ENCODE data around the gene ZFYVE9. TPM values are rescaled to one million over a fixed set of nuclear protein-coding genes. Genes with fewer than 3 reads are reported as not detected.

Gene ZFYVE9
- total RNA-seq, 1 experiment from 2014 or later, result 19.6 TPM

DNA sequence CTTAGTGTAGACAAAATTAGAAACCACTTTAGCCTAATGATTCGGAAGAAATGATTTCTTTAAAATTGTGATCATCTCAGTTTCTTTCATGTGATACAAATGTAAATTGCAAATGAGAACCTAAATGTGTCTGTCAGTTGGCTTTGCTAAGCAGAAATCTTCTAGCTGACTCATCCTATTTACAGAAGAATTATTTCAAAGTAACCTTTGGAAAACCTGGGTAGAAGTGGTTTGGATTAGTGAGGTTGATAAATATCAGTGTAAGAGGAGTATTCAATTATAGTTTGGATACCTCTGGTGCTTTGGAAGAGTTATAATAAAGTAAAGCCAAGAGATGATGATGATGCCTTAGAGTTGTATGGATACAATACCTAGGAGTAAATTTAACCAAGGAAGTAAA, 186.7 kb downstream of the ZFYVE9 start (continued):
- TF ChIP-seq, protein P1, sequence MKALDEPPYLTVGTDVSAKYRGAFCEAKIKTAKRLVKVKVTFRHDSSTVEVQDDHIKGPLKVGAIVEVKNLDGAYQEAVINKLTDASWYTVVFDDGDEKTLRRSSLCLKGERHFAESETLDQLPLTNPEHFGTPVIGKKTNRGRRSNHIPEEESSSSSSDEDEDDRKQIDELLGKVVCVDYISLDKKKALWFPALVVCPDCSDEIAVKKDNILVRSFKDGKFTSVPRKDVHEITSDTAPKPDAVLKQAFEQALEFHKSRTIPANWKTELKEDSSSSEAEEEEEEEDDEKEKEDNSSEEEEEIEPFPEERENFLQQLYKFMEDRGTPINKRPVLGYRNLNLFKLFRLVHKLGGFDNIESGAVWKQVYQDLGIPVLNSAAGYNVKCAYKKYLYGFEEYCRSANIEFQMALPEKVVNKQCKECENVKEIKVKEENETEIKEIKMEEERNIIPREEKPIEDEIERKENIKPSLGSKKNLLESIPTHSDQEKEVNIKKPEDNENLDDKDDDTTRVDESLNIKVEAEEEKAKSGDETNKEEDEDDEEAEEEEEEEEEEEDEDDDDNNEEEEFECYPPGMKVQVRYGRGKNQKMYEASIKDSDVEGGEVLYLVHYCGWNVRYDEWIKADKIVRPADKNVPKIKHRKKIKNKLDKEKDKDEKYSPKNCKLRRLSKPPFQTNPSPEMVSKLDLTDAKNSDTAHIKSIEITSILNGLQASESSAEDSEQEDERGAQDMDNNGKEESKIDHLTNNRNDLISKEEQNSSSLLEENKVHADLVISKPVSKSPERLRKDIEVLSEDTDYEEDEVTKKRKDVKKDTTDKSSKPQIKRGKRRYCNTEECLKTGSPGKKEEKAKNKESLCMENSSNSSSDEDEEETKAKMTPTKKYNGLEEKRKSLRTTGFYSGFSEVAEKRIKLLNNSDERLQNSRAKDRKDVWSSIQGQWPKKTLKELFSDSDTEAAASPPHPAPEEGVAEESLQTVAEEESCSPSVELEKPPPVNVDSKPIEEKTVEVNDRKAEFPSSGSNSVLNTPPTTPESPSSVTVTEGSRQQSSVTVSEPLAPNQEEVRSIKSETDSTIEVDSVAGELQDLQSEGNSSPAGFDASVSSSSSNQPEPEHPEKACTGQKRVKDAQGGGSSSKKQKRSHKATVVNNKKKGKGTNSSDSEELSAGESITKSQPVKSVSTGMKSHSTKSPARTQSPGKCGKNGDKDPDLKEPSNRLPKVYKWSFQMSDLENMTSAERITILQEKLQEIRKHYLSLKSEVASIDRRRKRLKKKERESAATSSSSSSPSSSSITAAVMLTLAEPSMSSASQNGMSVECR (CRISPR knock-in tag; IDR thresholded peaks at IDR 0.05; ENCODE audit: borderline replicate concordance), result no peak
- TF ChIP-seq ZNF317 (CRISPR knock-in tag; IDR thresholded peaks at IDR 0.05; ENCODE audit: borderline replicate concordance, low read depth) (no peak), MYBL2 (CRISPR knock-in tag; IDR thresholded peaks at IDR 0.05) (no peak), EMX1 (CRISPR knock-in tag; IDR thresholded peaks at IDR 0.05) (no peak)
- TF ChIP-seq, protein P2, sequence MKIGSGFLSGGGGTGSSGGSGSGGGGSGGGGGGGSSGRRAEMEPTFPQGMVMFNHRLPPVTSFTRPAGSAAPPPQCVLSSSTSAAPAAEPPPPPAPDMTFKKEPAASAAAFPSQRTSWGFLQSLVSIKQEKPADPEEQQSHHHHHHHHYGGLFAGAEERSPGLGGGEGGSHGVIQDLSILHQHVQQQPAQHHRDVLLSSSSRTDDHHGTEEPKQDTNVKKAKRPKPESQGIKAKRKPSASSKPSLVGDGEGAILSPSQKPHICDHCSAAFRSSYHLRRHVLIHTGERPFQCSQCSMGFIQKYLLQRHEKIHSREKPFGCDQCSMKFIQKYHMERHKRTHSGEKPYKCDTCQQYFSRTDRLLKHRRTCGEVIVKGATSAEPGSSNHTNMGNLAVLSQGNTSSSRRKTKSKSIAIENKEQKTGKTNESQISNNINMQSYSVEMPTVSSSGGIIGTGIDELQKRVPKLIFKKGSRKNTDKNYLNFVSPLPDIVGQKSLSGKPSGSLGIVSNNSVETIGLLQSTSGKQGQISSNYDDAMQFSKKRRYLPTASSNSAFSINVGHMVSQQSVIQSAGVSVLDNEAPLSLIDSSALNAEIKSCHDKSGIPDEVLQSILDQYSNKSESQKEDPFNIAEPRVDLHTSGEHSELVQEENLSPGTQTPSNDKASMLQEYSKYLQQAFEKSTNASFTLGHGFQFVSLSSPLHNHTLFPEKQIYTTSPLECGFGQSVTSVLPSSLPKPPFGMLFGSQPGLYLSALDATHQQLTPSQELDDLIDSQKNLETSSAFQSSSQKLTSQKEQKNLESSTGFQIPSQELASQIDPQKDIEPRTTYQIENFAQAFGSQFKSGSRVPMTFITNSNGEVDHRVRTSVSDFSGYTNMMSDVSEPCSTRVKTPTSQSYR (CRISPR knock-in tag; IDR thresholded peaks at IDR 0.05), result no peak
- TF ChIP-seq, protein P3, sequence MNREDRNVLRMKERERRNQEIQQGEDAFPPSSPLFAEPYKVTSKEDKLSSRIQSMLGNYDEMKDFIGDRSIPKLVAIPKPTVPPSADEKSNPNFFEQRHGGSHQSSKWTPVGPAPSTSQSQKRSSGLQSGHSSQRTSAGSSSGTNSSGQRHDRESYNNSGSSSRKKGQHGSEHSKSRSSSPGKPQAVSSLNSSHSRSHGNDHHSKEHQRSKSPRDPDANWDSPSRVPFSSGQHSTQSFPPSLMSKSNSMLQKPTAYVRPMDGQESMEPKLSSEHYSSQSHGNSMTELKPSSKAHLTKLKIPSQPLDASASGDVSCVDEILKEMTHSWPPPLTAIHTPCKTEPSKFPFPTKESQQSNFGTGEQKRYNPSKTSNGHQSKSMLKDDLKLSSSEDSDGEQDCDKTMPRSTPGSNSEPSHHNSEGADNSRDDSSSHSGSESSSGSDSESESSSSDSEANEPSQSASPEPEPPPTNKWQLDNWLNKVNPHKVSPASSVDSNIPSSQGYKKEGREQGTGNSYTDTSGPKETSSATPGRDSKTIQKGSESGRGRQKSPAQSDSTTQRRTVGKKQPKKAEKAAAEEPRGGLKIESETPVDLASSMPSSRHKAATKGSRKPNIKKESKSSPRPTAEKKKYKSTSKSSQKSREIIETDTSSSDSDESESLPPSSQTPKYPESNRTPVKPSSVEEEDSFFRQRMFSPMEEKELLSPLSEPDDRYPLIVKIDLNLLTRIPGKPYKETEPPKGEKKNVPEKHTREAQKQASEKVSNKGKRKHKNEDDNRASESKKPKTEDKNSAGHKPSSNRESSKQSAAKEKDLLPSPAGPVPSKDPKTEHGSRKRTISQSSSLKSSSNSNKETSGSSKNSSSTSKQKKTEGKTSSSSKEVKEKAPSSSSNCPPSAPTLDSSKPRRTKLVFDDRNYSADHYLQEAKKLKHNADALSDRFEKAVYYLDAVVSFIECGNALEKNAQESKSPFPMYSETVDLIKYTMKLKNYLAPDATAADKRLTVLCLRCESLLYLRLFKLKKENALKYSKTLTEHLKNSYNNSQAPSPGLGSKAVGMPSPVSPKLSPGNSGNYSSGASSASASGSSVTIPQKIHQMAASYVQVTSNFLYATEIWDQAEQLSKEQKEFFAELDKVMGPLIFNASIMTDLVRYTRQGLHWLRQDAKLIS (CRISPR knock-in tag; IDR thresholded peaks at IDR 0.05; ENCODE audit: borderline replicate concordance), result no peak

DNA sequence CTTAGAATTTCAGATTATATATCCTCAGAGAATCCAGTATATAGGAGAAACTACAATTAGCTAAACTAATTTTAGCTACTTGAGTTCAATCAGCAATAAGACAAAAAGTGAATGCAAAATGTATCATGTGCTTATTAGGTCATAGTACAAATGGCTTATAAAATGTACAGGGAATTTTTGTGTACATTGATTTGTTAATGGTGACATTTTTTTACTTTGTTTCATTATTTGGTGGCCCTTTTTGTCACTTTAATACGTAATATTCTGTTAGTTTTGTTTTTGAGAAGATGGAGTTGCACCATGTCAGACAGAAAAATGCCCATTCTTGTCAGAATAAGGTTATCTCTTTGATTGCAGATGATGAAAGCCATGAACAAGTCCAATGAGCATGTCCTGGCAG, 190.5 kb downstream of the ZFYVE9 start:
- Mint-ChIP-seq H3K4me3 (no peak overlapping the region), H3K36me3 (peaks cover 7% of the 10 kb centered on the region; the same call in 1 of the 2 replicates), H3K27ac (no peak overlapping the region), H3K27me3 (ENCODE audit: low read depth) (no peaks in the 10 kb centered on the region), H3K9me3 (no peaks in the 10 kb centered on the region), H3K4me1 (peaks cover 14% of the 10 kb centered on the region)
- ATAC-seq (no peak), DNase-seq (ENCODE audit: low spot score) (no peak)
- ChIA-PET CTCF (no interaction called here), POLR2A (no interaction called here)
- TF ChIP-seq, protein P4, sequence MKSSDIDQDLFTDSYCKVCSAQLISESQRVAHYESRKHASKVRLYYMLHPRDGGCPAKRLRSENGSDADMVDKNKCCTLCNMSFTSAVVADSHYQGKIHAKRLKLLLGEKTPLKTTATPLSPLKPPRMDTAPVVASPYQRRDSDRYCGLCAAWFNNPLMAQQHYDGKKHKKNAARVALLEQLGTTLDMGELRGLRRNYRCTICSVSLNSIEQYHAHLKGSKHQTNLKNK (CRISPR knock-in tag; IDR thresholded peaks at IDR 0.05), result no peak
- TF ChIP-seq, protein P3 (CRISPR knock-in tag; IDR thresholded peaks at IDR 0.05; ENCODE audit: borderline replicate concordance), result no peak
- TF ChIP-seq, protein P5, sequence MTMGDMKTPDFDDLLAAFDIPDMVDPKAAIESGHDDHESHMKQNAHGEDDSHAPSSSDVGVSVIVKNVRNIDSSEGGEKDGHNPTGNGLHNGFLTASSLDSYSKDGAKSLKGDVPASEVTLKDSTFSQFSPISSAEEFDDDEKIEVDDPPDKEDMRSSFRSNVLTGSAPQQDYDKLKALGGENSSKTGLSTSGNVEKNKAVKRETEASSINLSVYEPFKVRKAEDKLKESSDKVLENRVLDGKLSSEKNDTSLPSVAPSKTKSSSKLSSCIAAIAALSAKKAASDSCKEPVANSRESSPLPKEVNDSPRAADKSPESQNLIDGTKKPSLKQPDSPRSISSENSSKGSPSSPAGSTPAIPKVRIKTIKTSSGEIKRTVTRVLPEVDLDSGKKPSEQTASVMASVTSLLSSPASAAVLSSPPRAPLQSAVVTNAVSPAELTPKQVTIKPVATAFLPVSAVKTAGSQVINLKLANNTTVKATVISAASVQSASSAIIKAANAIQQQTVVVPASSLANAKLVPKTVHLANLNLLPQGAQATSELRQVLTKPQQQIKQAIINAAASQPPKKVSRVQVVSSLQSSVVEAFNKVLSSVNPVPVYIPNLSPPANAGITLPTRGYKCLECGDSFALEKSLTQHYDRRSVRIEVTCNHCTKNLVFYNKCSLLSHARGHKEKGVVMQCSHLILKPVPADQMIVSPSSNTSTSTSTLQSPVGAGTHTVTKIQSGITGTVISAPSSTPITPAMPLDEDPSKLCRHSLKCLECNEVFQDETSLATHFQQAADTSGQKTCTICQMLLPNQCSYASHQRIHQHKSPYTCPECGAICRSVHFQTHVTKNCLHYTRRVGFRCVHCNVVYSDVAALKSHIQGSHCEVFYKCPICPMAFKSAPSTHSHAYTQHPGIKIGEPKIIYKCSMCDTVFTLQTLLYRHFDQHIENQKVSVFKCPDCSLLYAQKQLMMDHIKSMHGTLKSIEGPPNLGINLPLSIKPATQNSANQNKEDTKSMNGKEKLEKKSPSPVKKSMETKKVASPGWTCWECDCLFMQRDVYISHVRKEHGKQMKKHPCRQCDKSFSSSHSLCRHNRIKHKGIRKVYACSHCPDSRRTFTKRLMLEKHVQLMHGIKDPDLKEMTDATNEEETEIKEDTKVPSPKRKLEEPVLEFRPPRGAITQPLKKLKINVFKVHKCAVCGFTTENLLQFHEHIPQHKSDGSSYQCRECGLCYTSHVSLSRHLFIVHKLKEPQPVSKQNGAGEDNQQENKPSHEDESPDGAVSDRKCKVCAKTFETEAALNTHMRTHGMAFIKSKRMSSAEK (CRISPR knock-in tag; IDR thresholded peaks at IDR 0.05; ENCODE audit: borderline replicate concordance), result no peak
- TF ChIP-seq ZNF416 (CRISPR knock-in tag; IDR thresholded peaks at IDR 0.05) (no peak), ESRRA (CRISPR knock-in tag; IDR thresholded peaks at IDR 0.05; ENCODE audit: borderline replicate concordance) (no peak), ZNF671 (CRISPR knock-in tag; IDR thresholded peaks at IDR 0.05) (no peak), ZNF138 (CRISPR knock-in tag; conservative IDR thresholded peaks at IDR 0.05) (no peak), TEAD4 (CRISPR knock-in tag; IDR thresholded peaks at IDR 0.05) (no peak)
- TF ChIP-seq, protein P6, sequence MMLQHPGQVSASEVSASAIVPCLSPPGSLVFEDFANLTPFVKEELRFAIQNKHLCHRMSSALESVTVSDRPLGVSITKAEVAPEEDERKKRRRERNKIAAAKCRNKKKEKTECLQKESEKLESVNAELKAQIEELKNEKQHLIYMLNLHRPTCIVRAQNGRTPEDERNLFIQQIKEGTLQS (CRISPR knock-in tag; conservative IDR thresholded peaks at IDR 0.05), result no peak

Measured in WTC11 (cell line).